Mesodermal cell (in vitro differentiated cells): ENCODE measurements around the gene PROS1.
"Not testable (repeated sequence)": the region's sequence is repeated elsewhere in the genome, so short reads cannot be mapped to it uniquely, and the experiment has no call there.

Experiments
- H3K27ac ChIP-seq: 2 replicates; pipeline ENCODE4 v1.7.0; 2013; ENCODE audit warnings: mild to moderate bottlenecking, low read depth, low read length, moderate library complexity; ENCODE audit not compliant: severe bottlenecking
- H3K36me3 ChIP-seq: 2 replicates; pipeline ENCODE4 v1.7.1; 2013; ENCODE audit warnings: mild to moderate bottlenecking, low read length, moderate library complexity; ENCODE audit not compliant: control insufficient read depth, insufficient read depth
- H3K4me1 ChIP-seq: one replicate; pipeline ENCODE4 v1.7.1; 2013; ENCODE audit warnings: mild to moderate bottlenecking, low read length; ENCODE audit not compliant: insufficient read depth, control insufficient read depth, poor library complexity, severe bottlenecking
- H3K4me3 ChIP-seq: 2 replicates; pipeline ENCODE4 v1.7.0; 2013; ENCODE audit warnings: low read length, control low read depth, mild to moderate bottlenecking; ENCODE audit not compliant: insufficient read depth, poor library complexity, severe bottlenecking; ENCODE audit errors: extremely low read depth
- H3K9me3 ChIP-seq: 2 replicates; pipeline ENCODE4 v1.7.1; 2013; ENCODE audit warnings: mild to moderate bottlenecking, low read length, moderate library complexity; ENCODE audit not compliant: control insufficient read depth
- WGBS, 2 experiments: methylation state at CpG; one replicate each; pipeline ENCODE4 v1.1.5; 2013; ENCODE audit warnings: missing lambda C conversion rate in 2 of 2; ENCODE audit not compliant: insufficient coverage in 2 of 2; 5-methylcytosine and 5-hydroxymethylcytosine counted together

The PROS1 gene

GRCh38 chr3:93930041-93930440 is 43.7 kb downstream of the PROS1 start:
- no CpG with 5 or more reads among the region's 3 CpGs for WGBS, 2 experiments
- Histone ChIP-seq H3K4me3 (no peak overlapping the region), H3K9me3 (no peaks in the 10 kb centered on the region), H3K4me1 (no peaks in the 10 kb centered on the region), H3K27ac (no peak overlapping the region), H3K36me3 (peaks cover 3% of the 10 kb centered on the region)

GRCh38 chr3:93926789-93927188 is 46.9 kb downstream of the PROS1 start:
- Histone ChIP-seq H3K4me1 (no peaks in the 10 kb centered on the region), H3K36me3 (peaks cover 3% of the 10 kb centered on the region), H3K9me3 (no peaks in the 10 kb centered on the region), H3K4me3 (no peak overlapping the region), H3K27ac (no peak overlapping the region)

- Histone ChIP-seq H3K36me3 (peaks cover 3% of the 10 kb centered on the region), H3K9me3 (no peaks in the 10 kb centered on the region), H3K4me1 (no peaks in the 10 kb centered on the region), H3K4me3 (no peak overlapping the region), H3K27ac (no peak overlapping the region)
- no CpG with 5 or more reads among the region's 2 CpGs for WGBS, 2 experiments
These were observed 49.2 kb downstream of the PROS1 start for GRCh38 chr3:93924491-93924890.

- H3K27ac ChIP-seq = no peak overlapping the region
- peaks cover 3% of the 10 kb centered on the region for H3K36me3 ChIP-seq
- no peaks in the 10 kb centered on the region for H3K4me1 ChIP-seq
- no peak overlapping the region for H3K4me3 ChIP-seq
- peaks cover 3% of the 10 kb centered on the region for H3K9me3 ChIP-seq
- WGBS, 2 experiments = 80% methylated on average over 1 of the region's 2 CpGs; no CpG with 5 or more reads in 1 of the 2 experiments
These were observed 50.7 kb downstream of the PROS1 start for GRCh38 chr3:93923006-93923405.

- H3K9me3 ChIP-seq, H3K4me1 ChIP-seq, H3K27ac ChIP-seq, H3K36me3 ChIP-seq, H3K4me3 ChIP-seq: not testable (repeated sequence)
- WGBS, 2 experiments = 92 to 94% methylated on average over 7 to 17 of the region's 17 CpGs
These were observed 56.1 kb downstream of the PROS1 start for GRCh38 chr3:93917546-93918029.

- H3K4me1 ChIP-seq, H3K27ac ChIP-seq: not testable (repeated sequence)
- no CpG with 5 or more reads among the region's 1 CpG for WGBS, 2 experiments
These were observed 60.1 kb downstream of the PROS1 start for GRCh38 chr3:93913623-93914022.

GRCh38 chr3:93911206-93911605 is 62.5 kb downstream of the PROS1 start:
- H3K4me3 ChIP-seq = no peak overlapping the region
- H3K27ac ChIP-seq = no peak overlapping the region
- H3K4me1 ChIP-seq = no peaks in the 10 kb centered on the region
- no CpG with 5 or more reads among the region's 2 CpGs for WGBS, 2 experiments
- H3K9me3 ChIP-seq = peaks cover 20% of the 10 kb centered on the region
- H3K36me3 ChIP-seq = no peaks in the 10 kb centered on the region

More at GRCh38 chr3:93913623-93914022, 60.1 kb downstream of the PROS1 start:
- not testable (repeated sequence) for H3K36me3 ChIP-seq, H3K9me3 ChIP-seq, H3K4me3 ChIP-seq

GRCh38 chr3:93910097-93910496 is 63.6 kb downstream of the PROS1 start:
- H3K36me3 ChIP-seq = no peaks in the 10 kb centered on the region
- no peak overlapping the region for H3K4me3 ChIP-seq
- peaks cover 20% of the 10 kb centered on the region for H3K9me3 ChIP-seq
- H3K4me1 ChIP-seq = no peaks in the 10 kb centered on the region
- no peak overlapping the region for H3K27ac ChIP-seq

- H3K4me3 ChIP-seq = no peak overlapping the region
- peaks cover 19% of the 10 kb centered on the region for H3K9me3 ChIP-seq
- no peaks in the 10 kb centered on the region for H3K4me1 ChIP-seq
- H3K27ac ChIP-seq = no peak overlapping the region
- 80 to 88% methylated on average over 1 of the region's 1 CpG for WGBS, 2 experiments
- H3K36me3 ChIP-seq = no peaks in the 10 kb centered on the region
These were observed 66.6 kb downstream of the PROS1 start for GRCh38 chr3:93907132-93907531.

- Histone ChIP-seq H3K36me3 (no peaks in the 10 kb centered on the region), H3K27ac (no peak overlapping the region), H3K4me1 (no peaks in the 10 kb centered on the region), H3K9me3 (peaks cover 19% of the 10 kb centered on the region), H3K4me3 (no peak overlapping the region)
- 84% methylated on average over 7 to 8 of the region's 9 CpGs for WGBS, 2 experiments
These were observed 67.5 kb downstream of the PROS1 start for GRCh38 chr3:93906245-93906644.

- WGBS, 2 experiments = no CpG with 5 or more reads among the region's 1 CpG
- H3K4me1 ChIP-seq = no peaks in the 10 kb centered on the region
- H3K27ac ChIP-seq = no peak overlapping the region
- no peaks in the 10 kb centered on the region for H3K36me3 ChIP-seq
- no peak overlapping the region for H3K4me3 ChIP-seq
- H3K9me3 ChIP-seq = peaks cover 19% of the 10 kb centered on the region
These were observed 69.1 kb downstream of the PROS1 start for GRCh38 chr3:93904568-93904967.
